ENCODE data around the gene ANO8. TPM values are rescaled to one million over a fixed set of nuclear protein-coding genes. Genes with fewer than 3 reads are reported as not detected.

The ANO8 gene
- total and polyA plus RNA-seq, 5 donors = 7.1 to 10.9 (median 8.1) TPM

GRCh38 chr19:17327068-17327653 lies 7.5 kb downstream of the ANO8 start:
- no peak overlapping the region for H3K4me3 ChIP-seq (ENCODE audit: low read length)
- DNase-seq (no peak), ATAC-seq (no peak)
- H3K27me3 ChIP-seq (ENCODE audit: control insufficient read depth, insufficient read depth) = no peaks in the 10 kb centered on the region
- WGBS = 93% methylated on average over 27 of the region's 27 CpGs
- H3K27ac ChIP-seq (ENCODE audit: low read length) = no peak overlapping the region
- H3K9me3 ChIP-seq (ENCODE audit: control insufficient read depth, low read length) = no peaks in the 10 kb centered on the region
- intact Hi-C loops (cut with DNase I) = no loop called here
- no peaks in the 10 kb centered on the region for H3K4me1 ChIP-seq (ENCODE audit: control insufficient read depth, insufficient read depth, low read length)

GRCh38 chr19:17326595-17326966 lies 8.1 kb downstream of the ANO8 start:
- 69% methylated on average over 11 of the region's 11 CpGs for WGBS
- Histone ChIP-seq H3K4me1 (ENCODE audit: control insufficient read depth, insufficient read depth, low read length) (no peaks in the 10 kb centered on the region), H3K27ac (ENCODE audit: low read length) (no peak overlapping the region), H3K27me3 (ENCODE audit: control insufficient read depth, insufficient read depth) (no peaks in the 10 kb centered on the region), H3K9me3 (ENCODE audit: control insufficient read depth, low read length) (no peaks in the 10 kb centered on the region), H3K4me3 (ENCODE audit: low read length) (no peak overlapping the region)
- ATAC-seq (no peak), DNase-seq (peak in 1 of 3 donors; percentile 65)
- intact Hi-C loops (cut with DNase I) = no loop called here

GRCh38 chr19:17325881-17326594 lies 8.6 kb downstream of the ANO8 start:
- 68% methylated on average over 17 of the region's 17 CpGs for WGBS
- DNase-seq (peak; percentile 80 to 93 (median 86)), ATAC-seq (peak in 1 of 2 donors; percentile 38)
- intact Hi-C loops (cut with DNase I) = no loop called here
- Histone ChIP-seq H3K27ac (ENCODE audit: low read length) (no peak overlapping the region), H3K4me3 (ENCODE audit: low read length) (no peak overlapping the region), H3K4me1 (ENCODE audit: control insufficient read depth, insufficient read depth, low read length) (no peaks in the 10 kb centered on the region), H3K27me3 (ENCODE audit: control insufficient read depth, insufficient read depth) (no peaks in the 10 kb centered on the region), H3K9me3 (ENCODE audit: control insufficient read depth, low read length) (no peaks in the 10 kb centered on the region)

GRCh38 chr19:17325133-17325532 lies 9.5 kb downstream of the ANO8 start:
- no peak for DNase-seq
- intact Hi-C loops (cut with DNase I) = no loop called here

GRCh38 chr19:17324357-17325114 lies 10.1 kb downstream of the ANO8 start:
- DNase-seq = no peak
- Histone ChIP-seq H3K27me3 (ENCODE audit: control insufficient read depth, insufficient read depth) (no peaks in the 10 kb centered on the region), H3K9me3 (ENCODE audit: control insufficient read depth, low read length) (no peaks in the 10 kb centered on the region), H3K4me1 (ENCODE audit: control insufficient read depth, insufficient read depth, low read length) (no peaks in the 10 kb centered on the region), H3K4me3 (ENCODE audit: low read length) (no peak overlapping the region), H3K27ac (ENCODE audit: low read length) (no peak overlapping the region)
- intact Hi-C loops (cut with DNase I) = no loop called here
- WGBS = 91% methylated on average over 28 of the region's 28 CpGs
- no peak for ATAC-seq

More at GRCh38 chr19:17325133-17325532, 9.5 kb downstream of the ANO8 start:
- no peaks in the 10 kb centered on the region for H3K27me3 ChIP-seq (ENCODE audit: control insufficient read depth, insufficient read depth)
- 96% methylated on average over 20 of the region's 20 CpGs for WGBS
- no peak overlapping the region for H3K4me3 ChIP-seq (ENCODE audit: low read length)
- H3K4me1 ChIP-seq (ENCODE audit: control insufficient read depth, insufficient read depth, low read length) = no peaks in the 10 kb centered on the region
- H3K27ac ChIP-seq (ENCODE audit: low read length) = no peak overlapping the region
- no peak for ATAC-seq
- no peaks in the 10 kb centered on the region for H3K9me3 ChIP-seq (ENCODE audit: control insufficient read depth, low read length)

- ATAC-seq (no peak), DNase-seq (peak in 1 of 3 donors; percentile 72)
- no peaks in the 10 kb centered on the region for H3K27me3 ChIP-seq (ENCODE audit: control insufficient read depth, insufficient read depth)
- 36% methylated on average over 7 of the region's 7 CpGs for WGBS
- intact Hi-C loops (cut with DNase I) = no loop called here
- H3K9me3 ChIP-seq (ENCODE audit: control insufficient read depth, low read length) = no peaks in the 10 kb centered on the region
- no peak overlapping the region for H3K4me3 ChIP-seq (ENCODE audit: low read length)
- no peaks in the 10 kb centered on the region for H3K4me1 ChIP-seq (ENCODE audit: control insufficient read depth, insufficient read depth, low read length)
- no peak overlapping the region for H3K27ac ChIP-seq (ENCODE audit: low read length)
These were observed 10.7 kb downstream of the ANO8 start for GRCh38 chr19:17323964-17324332.

GRCh38 chr19:17323300-17323963 lies 11.2 kb downstream of the ANO8 start:
- WGBS = 35% methylated on average over 56 of the region's 56 CpGs
- ATAC-seq = no peak
- Histone ChIP-seq H3K27ac (ENCODE audit: low read length) (no peak overlapping the region), H3K4me1 (ENCODE audit: control insufficient read depth, insufficient read depth, low read length) (no peaks in the 10 kb centered on the region), H3K27me3 (ENCODE audit: control insufficient read depth, insufficient read depth) (no peaks in the 10 kb centered on the region), H3K9me3 (ENCODE audit: control insufficient read depth, low read length) (no peaks in the 10 kb centered on the region), H3K4me3 (ENCODE audit: low read length) (no peak overlapping the region)
- no peak for DNase-seq
- intact Hi-C loops (cut with DNase I) = no loop called here

GRCh38 chr19:17322854-17323253 lies 11.8 kb downstream of the ANO8 start:
- Histone ChIP-seq H3K27me3 (ENCODE audit: control insufficient read depth, insufficient read depth) (no peaks in the 10 kb centered on the region), H3K27ac (ENCODE audit: low read length) (no peak overlapping the region), H3K4me3 (ENCODE audit: low read length) (no peak overlapping the region), H3K9me3 (ENCODE audit: control insufficient read depth, low read length) (no peaks in the 10 kb centered on the region), H3K4me1 (ENCODE audit: control insufficient read depth, insufficient read depth, low read length) (no peaks in the 10 kb centered on the region)
- WGBS = 66% methylated on average over 10 of the region's 10 CpGs
- DNase-seq (peak in 1 of 3 donors; percentile 65), ATAC-seq (peak in 1 of 2 donors; percentile 7)
- intact Hi-C loops (cut with DNase I) = no loop called here

- no peaks in the 10 kb centered on the region for H3K9me3 ChIP-seq (ENCODE audit: control insufficient read depth, low read length)
- DNase-seq (no peak), ATAC-seq (no peak)
- no peak overlapping the region for H3K27ac ChIP-seq (ENCODE audit: low read length)
- intact Hi-C loops (cut with DNase I) = no loop called here
- H3K4me3 ChIP-seq (ENCODE audit: low read length) = no peak overlapping the region
- H3K4me1 ChIP-seq (ENCODE audit: control insufficient read depth, insufficient read depth, low read length) = no peaks in the 10 kb centered on the region
- no peaks in the 10 kb centered on the region for H3K27me3 ChIP-seq (ENCODE audit: control insufficient read depth, insufficient read depth)
- 89% methylated on average over 19 of the region's 19 CpGs for WGBS
These were observed 12.8 kb downstream of the ANO8 start for GRCh38 chr19:17321655-17322489.

GRCh38 chr19:17320435-17320834 lies 14.2 kb downstream of the ANO8 start:
- intact Hi-C loops (cut with DNase I) = no loop called here
- H3K9me3 ChIP-seq (ENCODE audit: control insufficient read depth, low read length) = no peaks in the 10 kb centered on the region
- H3K27ac ChIP-seq (ENCODE audit: low read length) = no peak overlapping the region
- H3K27me3 ChIP-seq (ENCODE audit: control insufficient read depth, insufficient read depth) = no peaks in the 10 kb centered on the region
- H3K4me3 ChIP-seq (ENCODE audit: low read length) = no peak overlapping the region
- WGBS = 88% methylated on average over 11 of the region's 11 CpGs
- H3K4me1 ChIP-seq (ENCODE audit: control insufficient read depth, insufficient read depth, low read length) = no peaks in the 10 kb centered on the region
- no peak for ATAC-seq
- DNase-seq = no peak

Data from right cardiac atrium (tissue), 5 donors.